Endothelial cell of umbilical vein (primary cell): Measurements from ENCODE around the gene HSCB. TPM values are rescaled to one million over a fixed set of nuclear protein-coding genes. Genes with fewer than 3 reads are reported as not detected.
A peak's percentile ranks its signal among the peaks of the same experiment; 100 is the strongest.
"Not testable (repeated sequence)": the region's sequence is repeated elsewhere in the genome, so short reads cannot be mapped to it uniquely, and the experiment has no call there.

ENCODE experiments used
- BruUV-seq: library from RNA; stranded (reverse); fragments of 400-500 nt; replicated peaks from 2 replicates; lab custom pipeline; 2021; lab: Mats Ljungman, UMichigan
- CTCF ChIA-PET: fragments of 300-600, 350-600 bp; sonication (Branson Sonifier 250); formaldehyde crosslinking; loops from one replicate; lab custom pipeline; 2021; ENCODE audit warnings: antibody characterized with exemption, inconsistent platforms; lab: Charles Lee
- POLR2A ChIA-PET: fragments of 300-600, 350-600 bp; sonication (Branson Sonifier 250); formaldehyde crosslinking; loops from one replicate; lab custom pipeline; 2021; ENCODE audit warnings: antibody characterized with exemption, inconsistent platforms; lab: Charles Lee
- DNase-seq: peaks from one replicate; pipeline ENCODE4 v3.0.0-alpha.2; 2011; ENCODE audit warnings: low read depth, low spot score
- FAIRE-seq: peaks from 2 replicates; lab custom pipeline; 2011; peaks lifted over from hg19 to GRCh38; lab: Jason Lieb, UNC
- H2AFZ ChIP-seq: 2 replicates; pipeline ENCODE4 v1.6.0; 2012; ENCODE audit warnings: low read depth, low read length, control low read depth, inconsistent platforms
- H3K27ac ChIP-seq: 2 replicates; pipeline ENCODE4 v1.5.1; 2011; ENCODE audit warnings: low read depth, mild to moderate bottlenecking, control low read depth, low read length, moderate library complexity; ENCODE audit not compliant: insufficient read depth
- H3K27me3 ChIP-seq, 2 experiments: 2 replicates each; pipeline versions ENCODE4 v1.6.0 to v1.6.1; 2011; ENCODE audit warnings: low read length in 2 of 2, mixed read lengths in 1 of 2; ENCODE audit not compliant: control insufficient read depth in 2 of 2, insufficient read depth in 2 of 2
- H3K36me3 ChIP-seq, 2 experiments: 2 replicates in 1 of 2; 3 replicates in 1 of 2; pipeline ENCODE4 v1.5.1; 2011; ENCODE audit warnings: low read length in 2 of 2, mild to moderate bottlenecking in 1 of 2, moderate library complexity in 1 of 2; ENCODE audit not compliant: control insufficient read depth in 2 of 2, insufficient read depth in 2 of 2; ENCODE audit errors: extremely low read depth in 1 of 2
- H3K4me1 ChIP-seq: 3 replicates; pipeline ENCODE4 v1.5.1; 2011; ENCODE audit warnings: mild to moderate bottlenecking, low read length; ENCODE audit not compliant: control insufficient read depth, insufficient read depth; ENCODE audit errors: extremely low read depth
- H3K4me2 ChIP-seq: 2 replicates; pipeline ENCODE4 v1.6.1; 2011; ENCODE audit warnings: low read length, control low read depth, mixed read lengths; ENCODE audit not compliant: insufficient read depth
- H3K4me3 ChIP-seq, 3 experiments: fragments of 200-600 bp in 1 of 3; sonication (generic), shearing (Covaris generic) in 1 of 3; replicated peaks in 1 of 3; 2 replicates each; pipeline ENCODE4 v1.5.1; 2011 to 2016; ENCODE audit warnings: control low read depth in 3 of 3, low read length in 3 of 3, mild to moderate bottlenecking in 2 of 3, inconsistent platforms in 1 of 3, low read depth in 1 of 3, moderate library complexity in 1 of 3; ENCODE audit not compliant: insufficient read depth in 1 of 3
- H3K79me2 ChIP-seq: 2 replicates; pipeline ENCODE4 v1.6.0; 2012; ENCODE audit warnings: low read length, inconsistent platforms; ENCODE audit not compliant: control insufficient read depth, insufficient read depth
- H3K9ac ChIP-seq: replicated peaks from 2 replicates; pipeline ENCODE3; 2011; ENCODE audit warnings: low read length, control low read depth; ENCODE audit not compliant: insufficient read depth; ENCODE audit errors: extremely low read depth
- H3K9me1 ChIP-seq: replicated peaks from 3 replicates; pipeline ENCODE4 v1.6.0; 2011; ENCODE audit warnings: mild to moderate bottlenecking, low read length; ENCODE audit not compliant: control insufficient read depth, insufficient read depth; ENCODE audit errors: extremely low read depth
- H3K9me3 ChIP-seq: replicated peaks from 2 replicates; pipeline ENCODE4 v1.5.1; 2012; ENCODE audit warnings: low read length, inconsistent platforms; ENCODE audit not compliant: control insufficient read depth, insufficient read depth
- H4K20me1 ChIP-seq: replicated peaks from 2 replicates; pipeline ENCODE3; 2011; ENCODE audit warnings: mild to moderate bottlenecking, low read length; ENCODE audit not compliant: control insufficient read depth, insufficient read depth; ENCODE audit errors: extremely low read depth
- EZH2 ChIP-seq: IDR thresholded peaks from 2 replicates; pipeline ENCODE4 v1.6.1; 2012; ENCODE audit warnings: borderline replicate concordance, low read depth, mild to moderate bottlenecking, moderate library complexity, low read length, inconsistent platforms; ENCODE audit not compliant: severe bottlenecking
- FOS ChIP-seq: IDR thresholded peaks from 2 replicates; pipeline ENCODE4 v1.6.1; 2011; ENCODE audit warnings: mild to moderate bottlenecking, low read length, moderate library complexity, borderline replicate concordance; ENCODE audit not compliant: insufficient read depth
- GATA2 ChIP-seq: IDR thresholded peaks from 2 replicates; pipeline ENCODE4 v1.7.0; 2011; ENCODE audit warnings: low read depth, mild to moderate bottlenecking, moderate library complexity, mixed read lengths, low read length; ENCODE audit not compliant: insufficient read length, insufficient read depth
- JUN ChIP-seq: IDR thresholded peaks from 2 replicates; pipeline ENCODE4 v1.6.1; 2011; ENCODE audit warnings: borderline replicate concordance, low read depth; ENCODE audit not compliant: insufficient read length, insufficient read depth
- MYC ChIP-seq: IDR thresholded peaks from one replicate; pipeline ENCODE4 v1.6.1; 2011; ENCODE audit warnings: mild to moderate bottlenecking, low read depth, low read length
- POLR2A ChIP-seq: IDR thresholded peaks from 2 replicates; pipeline ENCODE4 v1.6.1; 2012; ENCODE audit warnings: low read depth, mild to moderate bottlenecking, control low read depth, low read length
- POLR2AphosphoS5 ChIP-seq: IDR thresholded peaks from 2 replicates; pipeline ENCODE4 v1.6.1; 2012; ENCODE audit warnings: low read depth, mild to moderate bottlenecking, control low read depth, low read length, moderate library complexity; ENCODE audit not compliant: insufficient read depth
- dilution Hi-C: fragments of 300-500 bp; cut with MboI; formaldehyde crosslinking; loops from one replicate; pipeline ENCODE4 v1.15.0; 2019; ENCODE audit warnings: low sequenced_read_pairs; ENCODE audit not compliant: extremely low pct_ligation_motif_present
- intact Hi-C: fragments of 100-400 bp; cut with micrococcal nuclease; formaldehyde crosslinking; loops from one replicate; pipeline ENCODE4 v1.10.0; 2022
- polyA plus RNA-seq, 4 experiments: library from polyadenylated mRNA; depleted of rRNA in 3 of 4; stranded (reverse) in 3 of 4; unstranded in 1 of 4; fragments of >200 nt; gene quantifications; 2 replicates each; pipeline versions ENCODE4 v1.2.1 to v1.2.3, GENCODE V29; 2011 to 2012; ENCODE audit warnings: missing spikeins in 1 of 4
- total RNA-seq: library from RNA; stranded (reverse); gene quantifications from 2 replicates; pipeline ENCODE4 v1.2.3, GENCODE V29; 2021
- TF ChIP-seq, protein P1 (sequence below): IDR thresholded peaks from 2 replicates; pipeline ENCODE4 v1.6.1; 2011; ENCODE audit not compliant: insufficient read depth, insufficient read length
- TF ChIP-seq, protein P2 (sequence below), 2 donors: IDR thresholded peaks; 1 replicate in 1 of 2; 2 replicates in 1 of 2; pipeline ENCODE4 v1.5.1; 2011; ENCODE audit warnings: low read length in 2 of 2, mild to moderate bottlenecking in 2 of 2, moderate library complexity in 2 of 2, control low read depth in 1 of 2, inconsistent platforms in 1 of 2, low read depth in 1 of 2; ENCODE audit not compliant: insufficient read depth in 1 of 2; ENCODE audit errors: extremely low read depth in 1 of 2

Gene HSCB
- total and polyA plus RNA-seq, 2 donors (not counting 3 experiments of a cell fraction or from before 2014, with no cell fraction given), result 18.4 to 20.3 TPM

GRCh38 chr22:28750471-28750881, 8.6 kb downstream of the HSCB start:
- Histone ChIP-seq H3K9ac (peak overlapping the region; percentile 54), H4K20me1 (no peaks in the 10 kb centered on the region), H3K9me3 (no peaks in the 10 kb centered on the region), H3K4me2 (peak overlapping the region; percentile 53), H3K4me3 (peak overlapping the region in 1 of 3 experiments; percentile 9), H3K27ac (peak overlapping the region; percentile 73), H3K36me3 (peaks cover 2 to 9% of the 10 kb centered on the region in 2 experiments), H3K4me1 (peaks cover 20% of the 10 kb centered on the region), H3K27me3 (no peaks in the 10 kb centered on the region), H2AFZ (no peak overlapping the region), H3K79me2 (no peaks in the 10 kb centered on the region), H3K9me1 (no peaks in the 10 kb centered on the region)
- TF ChIP-seq, protein P1, sequence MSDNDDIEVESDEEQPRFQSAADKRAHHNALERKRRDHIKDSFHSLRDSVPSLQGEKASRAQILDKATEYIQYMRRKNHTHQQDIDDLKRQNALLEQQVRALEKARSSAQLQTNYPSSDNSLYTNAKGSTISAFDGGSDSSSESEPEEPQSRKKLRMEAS, result no peak
- TF ChIP-seq JUN, result peak; percentile 80
- TF ChIP-seq GATA2, result peak; percentile 78
- peak; percentile 50 for TF ChIP-seq FOS
- no peak for TF ChIP-seq MYC
- TF ChIP-seq POLR2AphosphoS5, result peak; percentile 86
- TF ChIP-seq EZH2, result no peak
- no peak for TF ChIP-seq POLR2A
- TF ChIP-seq, protein P2, sequence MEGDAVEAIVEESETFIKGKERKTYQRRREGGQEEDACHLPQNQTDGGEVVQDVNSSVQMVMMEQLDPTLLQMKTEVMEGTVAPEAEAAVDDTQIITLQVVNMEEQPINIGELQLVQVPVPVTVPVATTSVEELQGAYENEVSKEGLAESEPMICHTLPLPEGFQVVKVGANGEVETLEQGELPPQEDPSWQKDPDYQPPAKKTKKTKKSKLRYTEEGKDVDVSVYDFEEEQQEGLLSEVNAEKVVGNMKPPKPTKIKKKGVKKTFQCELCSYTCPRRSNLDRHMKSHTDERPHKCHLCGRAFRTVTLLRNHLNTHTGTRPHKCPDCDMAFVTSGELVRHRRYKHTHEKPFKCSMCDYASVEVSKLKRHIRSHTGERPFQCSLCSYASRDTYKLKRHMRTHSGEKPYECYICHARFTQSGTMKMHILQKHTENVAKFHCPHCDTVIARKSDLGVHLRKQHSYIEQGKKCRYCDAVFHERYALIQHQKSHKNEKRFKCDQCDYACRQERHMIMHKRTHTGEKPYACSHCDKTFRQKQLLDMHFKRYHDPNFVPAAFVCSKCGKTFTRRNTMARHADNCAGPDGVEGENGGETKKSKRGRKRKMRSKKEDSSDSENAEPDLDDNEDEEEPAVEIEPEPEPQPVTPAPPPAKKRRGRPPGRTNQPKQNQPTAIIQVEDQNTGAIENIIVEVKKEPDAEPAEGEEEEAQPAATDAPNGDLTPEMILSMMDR (IDR thresholded peaks at IDR 0.05; ENCODE audit: extremely low read depth in 1 of 2, insufficient read depth in 1 of 2, low read depth in 1 of 2, low read length in 2 of 2), result no peak
- ChIA-PET CTCF (interaction anchor here (0.7 to 1.7 kb wide), 8 partner anchors 9 to 281 kb away, joined by 3 to 7 read pairs (median 4); partner anchors contain the start of genes CCDC117 and CHEK2), POLR2A (interaction anchor here (2.0 kb wide), 1 partner anchor 50 kb away, joined by 6 read pairs; the partner anchor contains the start of gene XBP1)
- DNase-seq (peak; percentile 96), FAIRE-seq (peak; percentile 94)
- BruUV-seq, result no TSS peak
- dilution Hi-C loops (no loop called here), intact Hi-C loops (loop anchor here (1.0 to 2.0 kb wide), 6 partner anchors 8 to 150 kb away; partner anchors contain the start of genes CCDC117, HSCB, TTC28 and XBP1)

GRCh38 chr22:28754512-28754911, 12.7 kb downstream of the HSCB start:
- H3K79me2 ChIP-seq, H3K27me3 ChIP-seq, DNase-seq, BruUV-seq, H3K9ac ChIP-seq, dilution Hi-C loops, H4K20me1 ChIP-seq, H3K36me3 ChIP-seq, H3K4me3 ChIP-seq, H3K4me2 ChIP-seq, H3K9me3 ChIP-seq, H2AFZ ChIP-seq, CTCF ChIA-PET, FAIRE-seq, POLR2A ChIA-PET, H3K27ac ChIP-seq, H3K9me1 ChIP-seq, intact Hi-C loops: not testable (repeated sequence)
- H3K4me1 ChIP-seq, result peaks cover 18% of the 10 kb centered on the region
